ENCODE results near the gene MBP. TPM values are rescaled to one million over a fixed set of nuclear protein-coding genes. Genes with fewer than 3 reads are reported as not detected.
A peak's percentile ranks its signal among the peaks of the same experiment; 100 is the strongest.

The MBP gene
- total RNA-seq, 1 donor = 25.8 TPM

- no peak for TF ChIP-seq CTCF (IDR thresholded peaks at IDR 0.05; ENCODE audit: insufficient read depth, low read length)
- H3K4me3 ChIP-seq (ENCODE audit: low read depth, low read length) = no peak overlapping the region
- no peak for DNase-seq (ENCODE audit: low read depth)
These were observed 2.9 kb upstream of the MBP start for GRCh38 chr18:77135339-77136075.

GRCh38 chr18:77134611-77135010, 2.0 kb upstream of the MBP start:
- no peak overlapping the region for H3K4me3 ChIP-seq (ENCODE audit: low read depth, low read length)
- no peak for TF ChIP-seq CTCF (IDR thresholded peaks at IDR 0.05; ENCODE audit: insufficient read depth, low read length)
- no peak for DNase-seq (ENCODE audit: low read depth)

- peak; percentile 31 for DNase-seq (ENCODE audit: low read depth)
- TF ChIP-seq CTCF (IDR thresholded peaks at IDR 0.05; ENCODE audit: insufficient read depth, low read length) = no peak
These were observed 1.4 kb upstream of the MBP start for GRCh38 chr18:77133835-77134496.

GRCh38 chr18:77133051-77133834, 660 bp upstream of the MBP start:
- H3K4me3 ChIP-seq (ENCODE audit: low read depth, low read length) = peak overlapping the region; percentile 74
- no peak for TF ChIP-seq CTCF (IDR thresholded peaks at IDR 0.05; ENCODE audit: insufficient read depth, low read length)
- DNase-seq (ENCODE audit: low read depth) = no peak

More at GRCh38 chr18:77133835-77134496, 1.4 kb upstream of the MBP start:
- no peak overlapping the region for H3K4me3 ChIP-seq (ENCODE audit: low read depth, low read length)

- DNase-seq (ENCODE audit: low read depth) = peak; percentile 48
- no peak for TF ChIP-seq CTCF (IDR thresholded peaks at IDR 0.05; ENCODE audit: insufficient read depth, low read length)
- peak overlapping the region; percentile 74 for H3K4me3 ChIP-seq (ENCODE audit: low read depth, low read length)
These were observed 773 bp downstream of the MBP start for GRCh38 chr18:77131652-77132368.

GRCh38 chr18:77131100-77131651, 1.4 kb downstream of the MBP start:
- DNase-seq (ENCODE audit: low read depth) = peak; percentile 57
- peak overlapping the region; percentile 74 for H3K4me3 ChIP-seq (ENCODE audit: low read depth, low read length)
- TF ChIP-seq CTCF (IDR thresholded peaks at IDR 0.05; ENCODE audit: insufficient read depth, low read length) = no peak

Data from fibroblast of the aortic adventitia (primary cell).